GM18909 (cell line): ENCODE results near the gene RNF13.

Experiments
- ATAC-seq: cut with Tn5 transposase; IDR thresholded peaks from one replicate; pipeline ENCODE4 v1.9.1; 2021; ENCODE audit warnings: mild to moderate bottlenecking; ENCODE audit not compliant: unreplicated experiment, poor library complexity

Gene RNF13

GRCh38 chr3:149812606-149813366 is at the start of gene RNF13:
TSS of gene RNF13 (plus strand) at chr3:149813215. CDS start at chr3:149846027, 32,812 bp downstream.
- ATAC-seq: peak; percentile 94

- no peak for ATAC-seq
Observed at GRCh38 chr3:149763565-149764195, 49.3 kb upstream of the RNF13 start.

GRCh38 chr3:149764302-149764701 is 48.7 kb upstream of the RNF13 start:
- ATAC-seq: no peak

GRCh38 chr3:149765762-149766334 is 47.2 kb upstream of the RNF13 start:
- ATAC-seq: no peak

GRCh38 chr3:149767720-149768119 is 45.3 kb upstream of the RNF13 start:
- ATAC-seq: no peak

GRCh38 chr3:149768704-149769103 is 44.3 kb upstream of the RNF13 start:
- no peak for ATAC-seq

GRCh38 chr3:149770246-149770645 is 42.8 kb upstream of the RNF13 start:
- no peak for ATAC-seq

- peak; percentile 59 for ATAC-seq
Observed at GRCh38 chr3:149771652-149772271, 41.3 kb upstream of the RNF13 start.

GRCh38 chr3:149772861-149773260 is 40.2 kb upstream of the RNF13 start:
- ATAC-seq: no peak

- ATAC-seq: no peak
Observed at GRCh38 chr3:149776170-149776569, 36.8 kb upstream of the RNF13 start.

GRCh38 chr3:149777414-149778214 is 35.4 kb upstream of the RNF13 start:
- ATAC-seq: no peak

- ATAC-seq: no peak
Observed at GRCh38 chr3:149781211-149781610, 31.8 kb upstream of the RNF13 start.

- no peak for ATAC-seq
Observed at GRCh38 chr3:149781741-149782140, 31.3 kb upstream of the RNF13 start.

GRCh38 chr3:149783576-149783975 is 29.4 kb upstream of the RNF13 start:
- no peak for ATAC-seq

- ATAC-seq: no peak
Observed at GRCh38 chr3:149784064-149784704, 28.8 kb upstream of the RNF13 start.

- no peak for ATAC-seq
Observed at GRCh38 chr3:149790268-149790667, 22.7 kb upstream of the RNF13 start.

- ATAC-seq: no peak
Observed at GRCh38 chr3:149790698-149791097, 22.3 kb upstream of the RNF13 start.

GRCh38 chr3:149792452-149793270 is 20.4 kb upstream of the RNF13 start, which contains the start of gene ANKUB1:
TSS of gene ANKUB1 (minus strand) at chr3:149792554. CDS start at chr3:149792366, 188 bp downstream.
- ATAC-seq: no peak

- no peak for ATAC-seq
Observed at GRCh38 chr3:149796026-149796425, 17.0 kb upstream of the RNF13 start.
